HG03460 (cell line): ENCODE results near the gene TLL2.

Experiments used
- ATAC-seq: cut with Tn5 transposase; IDR thresholded peaks from one replicate; pipeline ENCODE4 v1.9.1; 2021; ENCODE audit not compliant: unreplicated experiment

Gene TLL2

DNA sequence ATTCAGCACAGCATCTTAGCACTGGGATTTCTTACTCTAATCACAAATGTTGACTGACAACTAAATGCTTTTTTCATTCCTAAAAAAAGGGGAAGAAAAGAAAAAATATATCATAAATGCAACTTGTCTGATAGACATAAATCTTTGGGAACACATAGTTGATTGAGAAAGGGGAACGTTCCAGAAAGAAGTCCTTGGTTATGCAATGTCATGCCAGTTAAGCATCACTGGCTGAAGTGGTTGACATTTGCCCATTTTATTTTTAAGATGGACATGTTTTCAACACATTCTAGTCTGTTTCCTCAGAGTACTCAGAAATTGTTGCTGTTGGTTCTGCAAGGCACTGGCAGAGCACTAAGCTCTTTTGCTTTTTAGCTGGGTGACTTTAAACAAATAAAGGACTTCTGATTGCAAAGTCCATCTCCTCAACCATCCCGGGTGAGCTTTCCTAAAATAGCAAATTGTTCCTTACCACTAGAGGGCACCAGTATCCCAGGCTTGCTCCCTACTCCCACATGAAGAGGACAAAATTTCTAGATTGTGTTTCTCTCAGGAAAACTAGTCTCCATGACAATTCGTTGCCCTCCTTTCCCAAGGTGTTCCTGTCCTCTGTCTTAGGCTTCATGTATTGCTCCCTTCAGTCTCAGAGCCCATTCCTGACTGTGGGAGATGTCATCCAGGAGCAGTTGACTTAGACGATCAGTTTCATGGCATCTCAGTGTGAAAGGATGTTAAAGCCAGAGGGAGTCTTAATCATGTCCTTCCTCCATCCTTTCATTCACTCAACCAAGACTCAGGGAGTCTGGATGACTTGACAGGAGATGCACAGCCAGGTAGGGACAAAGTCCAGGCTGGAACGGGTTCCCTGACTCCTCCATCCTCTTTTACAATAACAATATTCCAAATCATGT is 178.9 kb downstream of the TLL2 start:
- no peak for ATAC-seq

DNA sequence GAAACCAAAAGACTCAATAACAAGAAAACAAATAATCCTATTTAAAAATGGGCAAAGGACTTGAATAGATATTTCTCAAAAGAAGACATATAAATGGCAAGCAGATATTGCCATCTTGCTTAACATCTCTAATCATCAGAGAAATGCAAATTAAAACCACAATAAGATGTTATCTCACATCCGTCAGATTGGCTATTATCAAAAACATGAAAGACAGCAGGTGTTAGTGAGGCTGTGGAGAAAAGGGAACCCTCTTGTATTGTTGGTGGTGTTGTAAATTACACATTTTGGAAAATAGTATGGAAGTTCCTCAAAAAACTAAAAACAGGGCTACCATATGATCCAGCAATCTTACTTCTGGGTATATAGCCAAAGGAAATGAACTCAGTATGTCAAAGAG is 180.6 kb downstream of the TLL2 start:
- no peak for ATAC-seq

DNA sequence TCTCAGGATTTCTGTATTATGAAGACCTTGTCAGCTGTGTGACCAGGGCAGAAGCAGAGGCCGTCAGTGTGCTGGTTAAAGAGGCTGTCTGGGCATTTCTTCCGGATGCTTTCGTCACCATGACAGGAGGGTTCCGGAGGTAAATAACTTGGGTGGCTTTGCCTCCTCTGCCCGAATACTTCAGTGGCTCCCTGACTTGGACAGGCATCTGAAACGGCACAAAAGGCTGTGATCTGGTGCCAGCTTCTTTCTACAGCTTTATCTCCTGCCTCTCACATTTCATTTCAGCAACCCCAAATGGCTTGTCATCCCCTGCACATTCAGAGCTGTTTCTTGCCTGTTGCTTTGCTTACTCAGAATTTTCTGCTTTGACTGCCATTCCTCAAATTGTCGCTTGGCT is 186.3 kb downstream of the TLL2 start:
- no peak for ATAC-seq

DNA sequence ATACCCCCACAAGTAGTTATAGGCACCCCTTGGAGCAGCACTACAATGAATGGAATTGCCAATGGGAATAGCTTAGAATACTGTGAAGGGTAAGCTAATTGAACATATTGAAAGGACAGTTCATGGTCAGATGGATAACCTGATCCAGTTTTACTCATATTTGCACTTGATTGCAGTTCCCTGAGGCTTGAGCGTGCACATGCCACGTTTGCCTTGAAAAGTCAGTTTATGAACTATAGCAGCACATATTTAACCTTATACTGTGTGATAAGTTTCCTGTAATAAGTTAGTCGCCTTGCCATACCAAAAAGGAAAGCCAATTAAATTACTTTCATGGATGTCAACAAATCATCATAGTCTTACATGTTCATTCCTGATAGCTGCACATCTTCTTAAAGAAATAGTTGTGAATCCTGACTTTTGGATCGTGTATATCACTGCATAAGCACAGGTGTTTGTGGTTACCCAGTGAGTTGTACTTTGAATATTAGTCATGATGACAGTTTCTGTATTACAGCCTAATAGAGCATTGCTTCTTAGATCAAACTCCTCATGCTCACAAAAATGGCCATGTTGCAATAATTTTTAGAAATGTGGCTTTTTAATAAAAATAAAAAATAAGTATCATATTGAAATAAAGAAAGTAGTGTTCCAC is 187.9 kb downstream of the TLL2 start:
- peak; percentile 90 for ATAC-seq

DNA sequence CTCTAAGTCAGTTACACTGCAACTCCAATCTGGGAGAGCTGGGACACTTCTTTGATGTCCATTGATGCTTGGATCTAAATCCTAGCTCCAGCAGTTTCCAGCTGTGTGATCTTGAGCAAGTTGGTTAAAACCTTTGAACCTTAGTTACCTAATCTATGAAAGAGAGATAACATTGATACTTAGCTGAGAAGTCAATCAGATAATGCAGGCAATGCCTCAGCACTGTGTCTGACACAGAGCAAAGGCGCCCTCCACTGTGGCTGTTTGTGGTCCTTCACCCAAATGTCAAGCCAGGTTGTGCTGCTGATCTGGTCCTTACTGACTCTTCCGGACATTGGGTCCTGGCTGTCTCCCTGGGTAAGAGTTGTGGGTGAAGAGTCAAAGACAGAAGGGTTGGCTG is 189.3 kb downstream of the TLL2 start:
- ATAC-seq, result no peak

DNA sequence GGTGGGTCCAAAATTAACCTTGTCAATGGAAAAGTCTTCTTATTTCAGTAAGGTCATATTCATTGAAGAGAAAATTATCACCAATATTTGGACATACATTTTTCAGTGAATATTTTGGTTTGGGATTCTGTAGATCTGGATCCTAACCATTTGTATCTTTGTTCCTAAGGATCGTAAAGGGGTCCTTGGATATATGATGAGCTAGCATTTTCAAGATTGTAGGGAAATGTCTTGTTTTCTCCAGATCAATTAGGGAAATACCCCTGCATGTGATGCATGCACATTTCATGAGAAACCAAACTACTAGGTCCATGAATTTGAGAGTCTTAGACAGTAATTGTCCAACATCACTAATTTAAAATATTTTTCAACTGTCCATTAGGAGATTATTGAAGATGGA is 191.5 kb downstream of the TLL2 start:
- ATAC-seq, result no peak

DNA sequence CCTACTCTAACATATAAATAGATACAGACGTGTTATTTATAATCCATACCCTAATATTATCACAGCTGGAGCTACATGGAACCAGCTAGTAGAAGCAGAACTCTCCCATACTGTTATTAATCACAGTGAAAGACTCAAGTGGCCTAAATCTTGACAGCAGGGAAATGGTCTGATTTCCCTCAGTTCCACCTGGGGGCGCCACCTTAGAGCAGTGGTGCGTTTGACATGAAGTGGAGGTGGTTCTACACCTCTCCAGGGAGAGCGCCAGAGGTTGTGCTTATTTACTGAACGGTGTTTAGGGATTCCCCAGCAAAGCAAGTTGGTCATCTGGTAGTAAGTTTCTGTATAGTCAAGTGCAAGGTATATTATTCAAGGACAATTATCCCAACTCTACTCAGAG is 191.9 kb downstream of the TLL2 start:
- no peak for ATAC-seq

DNA sequence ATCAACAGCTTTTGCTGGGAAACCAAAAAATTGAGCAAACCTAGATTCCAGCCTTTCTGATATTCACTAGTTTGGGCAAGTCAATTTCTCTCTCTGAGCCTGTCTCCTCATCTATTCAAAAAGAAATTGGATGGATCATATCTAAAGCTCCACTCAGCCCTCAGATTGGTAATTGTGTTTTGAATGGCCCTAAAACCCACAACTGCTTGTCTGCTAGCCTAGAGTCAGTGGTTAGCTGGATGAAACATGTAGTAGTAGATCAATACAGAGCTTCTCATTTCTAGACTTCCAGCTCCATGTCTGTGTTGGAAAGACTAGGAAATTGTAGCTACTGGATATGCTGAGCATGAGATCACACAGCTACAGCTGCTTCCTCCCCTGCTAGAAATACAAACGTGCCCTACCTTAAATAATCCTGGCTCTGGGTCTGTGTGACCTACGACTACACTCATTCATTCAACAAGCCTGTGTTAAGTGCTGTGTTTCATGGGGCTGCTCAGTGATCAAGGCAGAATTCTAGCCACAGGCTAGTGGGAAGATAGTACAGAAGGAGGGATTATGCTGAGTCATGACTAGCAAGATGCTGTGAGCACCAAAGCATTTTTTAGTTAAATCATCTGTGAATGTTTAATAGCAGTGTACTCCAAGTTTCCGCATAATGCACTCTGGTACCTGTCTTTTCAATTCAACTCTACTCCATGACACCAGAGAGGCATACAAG is 193.8 kb downstream of the TLL2 start:
- ATAC-seq, result no peak

DNA sequence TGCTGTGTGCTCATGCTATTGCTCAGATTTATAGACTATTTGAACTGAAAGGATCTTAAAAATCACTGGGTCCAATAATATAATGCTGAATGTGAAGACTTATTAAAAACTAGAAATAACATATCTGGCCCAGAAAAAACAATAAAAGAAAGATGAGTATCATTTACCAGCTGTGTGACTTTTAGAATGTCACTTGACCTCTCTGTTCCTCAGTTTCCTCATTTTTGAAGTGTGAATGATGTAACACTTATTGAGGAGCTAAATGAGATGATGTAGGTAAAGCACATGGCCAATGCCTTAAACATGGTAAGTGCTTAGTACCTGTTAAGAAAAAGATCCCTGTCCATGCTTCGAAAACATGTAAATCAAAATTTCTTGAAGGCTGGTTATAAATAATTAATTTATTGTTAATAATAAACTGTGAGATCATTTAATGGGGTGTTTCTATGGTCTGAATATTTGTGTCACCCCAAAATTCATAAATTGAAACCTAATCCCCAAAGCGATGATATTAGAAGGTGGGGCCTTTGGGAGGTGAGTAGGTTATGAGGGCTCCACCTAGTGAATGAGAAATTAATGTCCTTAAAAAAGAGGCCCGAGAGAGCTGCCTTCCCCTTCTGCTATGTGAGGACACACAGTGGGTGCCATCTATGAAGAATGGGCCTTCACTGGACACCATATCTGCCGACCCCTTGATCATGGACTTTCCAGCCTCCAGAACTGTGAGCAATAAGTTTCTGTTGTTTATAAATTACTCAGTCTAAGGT is 196.5 kb downstream of the TLL2 start:
- no peak for ATAC-seq
